Natural killer cell (primary cell): ENCODE measurements around the gene PDS5B. TPM values are rescaled to one million over a fixed set of nuclear protein-coding genes. Genes with fewer than 3 reads are reported as not detected.
A peak's percentile ranks its signal among the peaks of the same experiment; 100 is the strongest.

ENCODE experiments used
- ATAC-seq, 3 donors: fragments of 150-1000 bp in 2 of 3; fragments of 200-7000 bp in 1 of 3; cut with Tn5 transposase; 1 replicate in 1 of 3; 2 replicates in 2 of 3; pipeline ENCODE4 v1.10.0; 2021; ENCODE audit warnings: mild to moderate bottlenecking in 2 of 3, moderate library complexity in 2 of 3
- DNase-seq, 2 donors: peaks; one replicate each; pipeline versions ENCODE4 v3.0.0 to v3.0.0-alpha.2; 2013 to 2021; ENCODE audit warnings: mixed read lengths in 1 of 2
- H3K27ac ChIP-seq: one replicate; pipeline ENCODE4 v1.5.1; 2013; ENCODE audit warnings: mild to moderate bottlenecking, low read length
- H3K27me3 ChIP-seq: one replicate; pipeline ENCODE4 v1.6.1; 2013; ENCODE audit warnings: low read length; ENCODE audit not compliant: control insufficient read depth, insufficient read depth
- H3K36me3 ChIP-seq: one replicate; pipeline ENCODE4 v1.6.1; 2013; ENCODE audit warnings: low read length; ENCODE audit not compliant: control insufficient read depth, insufficient read depth
- H3K4me1 ChIP-seq: one replicate; pipeline ENCODE4 v1.6.1; 2013; ENCODE audit warnings: low read length; ENCODE audit not compliant: control insufficient read depth, insufficient read depth
- H3K4me3 ChIP-seq: one replicate; pipeline ENCODE4 v1.5.1; 2013; ENCODE audit warnings: low read length
- H3K9me3 ChIP-seq: one replicate; pipeline ENCODE4 v1.6.1; 2013; ENCODE audit warnings: low read length; ENCODE audit not compliant: control insufficient read depth, insufficient read depth
- H3K27ac Mint-ChIP-seq, 2 donors: one replicate each; pipeline ENCODE4 v1.8.0; 2022; ENCODE audit warnings: mild to moderate bottlenecking in 2 of 2, mixed read lengths in 2 of 2, moderate library complexity in 1 of 2
- H3K27me3 Mint-ChIP-seq, 2 donors: one replicate each; pipeline ENCODE4 v1.8.0; 2022; ENCODE audit warnings: low read depth in 2 of 2, mixed read lengths in 2 of 2
- H3K36me3 Mint-ChIP-seq: one replicate; pipeline ENCODE4 v1.8.0; 2022; ENCODE audit warnings: mixed read lengths
- H3K4me1 Mint-ChIP-seq, 2 donors: one replicate each; pipeline ENCODE4 v1.8.0; 2022; ENCODE audit warnings: mixed read lengths in 2 of 2
- H3K4me3 Mint-ChIP-seq: one replicate; pipeline ENCODE4 v1.8.0; 2022; ENCODE audit warnings: mild to moderate bottlenecking, moderate library complexity, mixed read lengths
- H3K9me3 Mint-ChIP-seq, 2 donors: one replicate each; pipeline ENCODE4 v1.8.0; 2022; ENCODE audit warnings: mixed read lengths in 2 of 2
- WGBS: methylation state at CpG from one replicate; pipeline ENCODE4 v1.1.7; 2013; ENCODE audit warnings: missing lambda C conversion rate; ENCODE audit not compliant: insufficient coverage; 5-methylcytosine and 5-hydroxymethylcytosine counted together
- intact Hi-C: fragments of 100-400 bp; cut with micrococcal nuclease; formaldehyde crosslinking; loops from one replicate; pipeline ENCODE4 v1.14.2; 2022
- total RNA-seq, 4 donors: library from RNA; stranded (reverse); fragments of 120-200 nt in 1 of 4; gene quantifications; one replicate each; pipeline versions ENCODE4 v1.2.3 to v1.2.4, GENCODE V29; 2013 to 2022
- TF ChIP-seq, protein P1 (sequence below): fragments of 200-600 bp; IDR thresholded peaks from one replicate; pipeline ENCODE4 v1.8.0; 2022; ENCODE audit warnings: antibody characterized with exemption

Gene PDS5B
- total RNA-seq, 3 donors from 2014 or later (not counting 1 experiment from before 2014, with no cell fraction given) = 59.4 to 70.6 (median 64.7) TPM

DNA sequence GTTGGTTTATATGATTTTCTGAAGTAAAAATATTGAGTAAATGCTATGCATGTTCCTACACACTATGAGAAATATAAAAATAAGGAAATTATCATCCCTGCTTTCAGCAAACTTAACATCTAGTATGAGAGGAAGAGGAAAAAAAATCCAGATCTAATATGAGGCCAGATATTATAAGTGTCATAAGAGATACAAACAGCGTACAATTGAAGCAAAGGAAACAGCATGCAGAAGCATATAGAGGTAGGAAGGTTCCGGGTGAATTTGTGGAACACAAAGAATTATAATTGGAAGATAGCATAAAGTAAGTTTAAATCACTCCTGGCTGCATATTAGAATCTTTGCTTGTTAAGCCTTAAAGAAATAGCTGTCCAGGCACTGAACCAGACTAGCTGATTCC is 88.3 kb downstream of the PDS5B start:
- H3K36me3 ChIP-seq = peaks cover 20% of the 10 kb centered on the region

DNA sequence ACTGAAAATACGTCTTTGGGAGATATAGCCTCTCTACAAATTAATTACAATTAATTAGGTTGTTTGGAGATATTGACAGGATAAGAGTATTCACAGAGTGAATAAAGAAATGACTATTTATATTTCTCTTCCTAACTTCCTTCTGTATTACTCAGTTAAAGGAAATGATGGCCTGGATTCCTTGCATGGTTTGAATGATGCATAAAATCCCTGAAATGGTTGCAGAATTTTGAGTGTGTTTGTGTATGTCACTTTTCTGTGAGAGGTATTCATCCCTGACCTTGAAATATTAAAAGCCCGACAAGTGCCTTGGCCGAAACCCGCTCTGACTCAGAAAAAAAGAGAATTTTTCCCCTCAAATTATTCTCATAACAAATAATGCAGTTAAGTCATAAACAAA is 90.0 kb downstream of the PDS5B start:
- no peak overlapping the region for H3K27ac ChIP-seq
- TF ChIP-seq, protein P1, sequence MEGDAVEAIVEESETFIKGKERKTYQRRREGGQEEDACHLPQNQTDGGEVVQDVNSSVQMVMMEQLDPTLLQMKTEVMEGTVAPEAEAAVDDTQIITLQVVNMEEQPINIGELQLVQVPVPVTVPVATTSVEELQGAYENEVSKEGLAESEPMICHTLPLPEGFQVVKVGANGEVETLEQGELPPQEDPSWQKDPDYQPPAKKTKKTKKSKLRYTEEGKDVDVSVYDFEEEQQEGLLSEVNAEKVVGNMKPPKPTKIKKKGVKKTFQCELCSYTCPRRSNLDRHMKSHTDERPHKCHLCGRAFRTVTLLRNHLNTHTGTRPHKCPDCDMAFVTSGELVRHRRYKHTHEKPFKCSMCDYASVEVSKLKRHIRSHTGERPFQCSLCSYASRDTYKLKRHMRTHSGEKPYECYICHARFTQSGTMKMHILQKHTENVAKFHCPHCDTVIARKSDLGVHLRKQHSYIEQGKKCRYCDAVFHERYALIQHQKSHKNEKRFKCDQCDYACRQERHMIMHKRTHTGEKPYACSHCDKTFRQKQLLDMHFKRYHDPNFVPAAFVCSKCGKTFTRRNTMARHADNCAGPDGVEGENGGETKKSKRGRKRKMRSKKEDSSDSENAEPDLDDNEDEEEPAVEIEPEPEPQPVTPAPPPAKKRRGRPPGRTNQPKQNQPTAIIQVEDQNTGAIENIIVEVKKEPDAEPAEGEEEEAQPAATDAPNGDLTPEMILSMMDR = no peak
- Mint-ChIP-seq H3K4me3 (no peak overlapping the region), H3K4me1 (no peaks in the 10 kb centered on the region), H3K9me3 (no peaks in the 10 kb centered on the region), H3K36me3 (no peaks in the 10 kb centered on the region), H3K27me3 (no peaks in the 10 kb centered on the region), H3K27ac (no peak overlapping the region)
- peaks cover 23% of the 10 kb centered on the region for H3K36me3 ChIP-seq
- intact Hi-C loops = no loop called here
- ATAC-seq = no peak
- DNase-seq = no peak
- no peak overlapping the region for H3K4me3 ChIP-seq
- H3K27me3 ChIP-seq = no peaks in the 10 kb centered on the region
- whole genome bisulfite sequencing = 95% methylated on average over 3 of the region's 4 CpGs
- H3K4me1 ChIP-seq = no peaks in the 10 kb centered on the region
- H3K9me3 ChIP-seq = no peaks in the 10 kb centered on the region

More for the DNA sequence above, 88.3 kb downstream of the PDS5B start:
- Histone ChIP-seq H3K4me1 (no peaks in the 10 kb centered on the region), H3K27ac (no peak overlapping the region), H3K4me3 (no peak overlapping the region), H3K27me3 (no peaks in the 10 kb centered on the region), H3K9me3 (no peaks in the 10 kb centered on the region)
- DNase-seq (no peak), ATAC-seq (no peak)
- H3K9me3 Mint-ChIP-seq = no peaks in the 10 kb centered on the region
- no peaks in the 10 kb centered on the region for H3K4me1 Mint-ChIP-seq
- TF ChIP-seq, protein P1 = no peak
- 97% methylated on average over 2 of the region's 2 CpGs for WGBS
- no peak overlapping the region for H3K27ac Mint-ChIP-seq
- intact Hi-C loops = loop anchor here (2.0 kb wide), 1 partner anchor 20 kb away; no protein-coding TSS in a partner anchor
- no peaks in the 10 kb centered on the region for H3K27me3 Mint-ChIP-seq
- H3K36me3 Mint-ChIP-seq = no peaks in the 10 kb centered on the region
- H3K4me3 Mint-ChIP-seq = no peak overlapping the region

DNA sequence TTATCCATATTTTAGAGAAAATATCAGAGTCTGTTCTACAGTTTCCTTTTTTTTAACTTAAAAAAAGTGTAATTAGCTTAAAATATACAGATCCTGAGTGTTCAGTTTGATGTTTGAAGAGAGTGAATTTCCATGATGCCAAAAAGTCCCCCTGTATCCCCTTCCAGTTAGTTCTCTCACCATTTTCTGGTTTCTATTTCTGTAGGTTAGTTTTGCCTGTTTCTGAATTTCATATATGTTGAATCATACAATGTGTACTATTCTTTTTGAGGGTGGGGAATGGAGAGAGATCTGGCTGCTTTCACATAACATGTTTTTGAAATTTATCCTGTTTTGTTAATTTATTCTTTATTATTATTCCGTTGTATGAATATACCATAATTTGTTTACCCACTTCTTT is 95.9 kb downstream of the PDS5B start:
- H3K27ac Mint-ChIP-seq = peak overlapping the region; percentile 57 to 68

DNA sequence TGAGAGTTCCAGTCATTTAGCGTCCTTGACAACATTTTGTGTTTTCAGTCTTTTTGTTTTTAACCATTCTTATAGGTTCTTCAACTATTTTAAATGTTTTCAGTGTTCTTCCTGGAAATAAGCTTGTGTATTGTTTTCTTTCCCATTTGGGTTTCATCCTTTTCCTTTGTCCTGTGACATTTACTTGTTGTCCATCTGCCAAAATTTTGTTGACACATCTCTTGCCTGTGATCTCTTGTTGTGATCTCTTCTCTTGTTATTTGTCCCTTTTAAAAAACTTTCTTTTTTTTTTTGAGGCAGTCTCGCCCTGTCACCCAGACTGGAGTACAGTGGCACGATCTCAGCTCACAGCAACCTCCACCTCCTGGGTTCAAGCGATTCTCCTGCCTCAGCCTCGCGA is 96.5 kb downstream of the PDS5B start:
- WGBS = 94% methylated on average over 6 of the region's 6 CpGs
- H3K9me3 Mint-ChIP-seq = no peaks in the 10 kb centered on the region
- TF ChIP-seq, protein P1 = no peak
- peaks cover 18% of the 10 kb centered on the region for H3K36me3 ChIP-seq
- H3K27me3 ChIP-seq = no peaks in the 10 kb centered on the region
- H3K4me1 ChIP-seq = no peaks in the 10 kb centered on the region
- ATAC-seq = no peak
- no peaks in the 10 kb centered on the region for H3K27me3 Mint-ChIP-seq
- H3K36me3 Mint-ChIP-seq = no peaks in the 10 kb centered on the region
- H3K27ac ChIP-seq = no peak overlapping the region
- H3K9me3 ChIP-seq = no peaks in the 10 kb centered on the region
- H3K27ac Mint-ChIP-seq = peak overlapping the region; percentile 57 to 68
- H3K4me3 Mint-ChIP-seq = no peak overlapping the region
- no peak overlapping the region for H3K4me3 ChIP-seq
- DNase-seq = no peak
- intact Hi-C loops = no loop called here
- peaks cover 0 to 4% of the 10 kb centered on the region in 2 donors for H3K4me1 Mint-ChIP-seq

More for the DNA sequence above, 95.9 kb downstream of the PDS5B start:
- DNase-seq (no peak), ATAC-seq (no peak)
- Histone ChIP-seq H3K36me3 (peaks cover 15% of the 10 kb centered on the region), H3K27ac (no peak overlapping the region), H3K27me3 (no peaks in the 10 kb centered on the region), H3K9me3 (no peaks in the 10 kb centered on the region), H3K4me3 (no peak overlapping the region), H3K4me1 (no peaks in the 10 kb centered on the region)
- Mint-ChIP-seq H3K9me3 (no peaks in the 10 kb centered on the region), H3K27me3 (no peaks in the 10 kb centered on the region), H3K36me3 (no peaks in the 10 kb centered on the region), H3K4me3 (no peak overlapping the region), H3K4me1 (peaks cover 0 to 4% of the 10 kb centered on the region in 2 donors)
- TF ChIP-seq, protein P1 = no peak
- intact Hi-C loops = no loop called here
- WGBS = no CpG with 5 or more reads among the region's 1 CpG
